Endothelial cell of umbilical vein (primary cell): Measurements from ENCODE around the gene KCNG2. TPM values are rescaled to one million over a fixed set of nuclear protein-coding genes. Genes with fewer than 3 reads are reported as not detected.

ENCODE experiments used
- BruUV-seq: library from RNA; stranded (reverse); fragments of 400-500 nt; replicated peaks from 2 replicates; lab custom pipeline; 2021; lab: Mats Ljungman, UMichigan
- CTCF ChIA-PET: fragments of 300-600, 350-600 bp; sonication (Branson Sonifier 250); formaldehyde crosslinking; loops from one replicate; lab custom pipeline; 2021; ENCODE audit warnings: antibody characterized with exemption, inconsistent platforms; lab: Charles Lee
- POLR2A ChIA-PET: fragments of 300-600, 350-600 bp; sonication (Branson Sonifier 250); formaldehyde crosslinking; loops from one replicate; lab custom pipeline; 2021; ENCODE audit warnings: antibody characterized with exemption, inconsistent platforms; lab: Charles Lee
- DNase-seq: peaks from one replicate; pipeline ENCODE4 v3.0.0-alpha.2; 2011; ENCODE audit warnings: low read depth, low spot score
- FAIRE-seq: peaks from 2 replicates; lab custom pipeline; 2011; peaks lifted over from hg19 to GRCh38; lab: Jason Lieb, UNC
- H2AFZ ChIP-seq: 2 replicates; pipeline ENCODE4 v1.6.0; 2012; ENCODE audit warnings: low read depth, low read length, control low read depth, inconsistent platforms
- H3K27ac ChIP-seq: 2 replicates; pipeline ENCODE4 v1.5.1; 2011; ENCODE audit warnings: low read depth, mild to moderate bottlenecking, control low read depth, low read length, moderate library complexity; ENCODE audit not compliant: insufficient read depth
- H3K27me3 ChIP-seq, 2 experiments: 2 replicates each; pipeline versions ENCODE4 v1.6.0 to v1.6.1; 2011; ENCODE audit warnings: low read length in 2 of 2, mixed read lengths in 1 of 2; ENCODE audit not compliant: control insufficient read depth in 2 of 2, insufficient read depth in 2 of 2
- H3K36me3 ChIP-seq, 2 experiments: 2 replicates in 1 of 2; 3 replicates in 1 of 2; pipeline ENCODE4 v1.5.1; 2011; ENCODE audit warnings: low read length in 2 of 2, mild to moderate bottlenecking in 1 of 2, moderate library complexity in 1 of 2; ENCODE audit not compliant: control insufficient read depth in 2 of 2, insufficient read depth in 2 of 2; ENCODE audit errors: extremely low read depth in 1 of 2
- H3K4me1 ChIP-seq: 3 replicates; pipeline ENCODE4 v1.5.1; 2011; ENCODE audit warnings: mild to moderate bottlenecking, low read length; ENCODE audit not compliant: control insufficient read depth, insufficient read depth; ENCODE audit errors: extremely low read depth
- H3K4me2 ChIP-seq: 2 replicates; pipeline ENCODE4 v1.6.1; 2011; ENCODE audit warnings: low read length, control low read depth, mixed read lengths; ENCODE audit not compliant: insufficient read depth
- H3K4me3 ChIP-seq, 3 experiments: fragments of 200-600 bp in 1 of 3; sonication (generic), shearing (Covaris generic) in 1 of 3; replicated peaks in 1 of 3; 2 replicates each; pipeline ENCODE4 v1.5.1; 2011 to 2016; ENCODE audit warnings: control low read depth in 3 of 3, low read length in 3 of 3, mild to moderate bottlenecking in 2 of 3, inconsistent platforms in 1 of 3, low read depth in 1 of 3, moderate library complexity in 1 of 3; ENCODE audit not compliant: insufficient read depth in 1 of 3
- H3K79me2 ChIP-seq: 2 replicates; pipeline ENCODE4 v1.6.0; 2012; ENCODE audit warnings: low read length, inconsistent platforms; ENCODE audit not compliant: control insufficient read depth, insufficient read depth
- H3K9ac ChIP-seq: replicated peaks from 2 replicates; pipeline ENCODE3; 2011; ENCODE audit warnings: low read length, control low read depth; ENCODE audit not compliant: insufficient read depth; ENCODE audit errors: extremely low read depth
- H3K9me1 ChIP-seq: replicated peaks from 3 replicates; pipeline ENCODE4 v1.6.0; 2011; ENCODE audit warnings: mild to moderate bottlenecking, low read length; ENCODE audit not compliant: control insufficient read depth, insufficient read depth; ENCODE audit errors: extremely low read depth
- H3K9me3 ChIP-seq: replicated peaks from 2 replicates; pipeline ENCODE4 v1.5.1; 2012; ENCODE audit warnings: low read length, inconsistent platforms; ENCODE audit not compliant: control insufficient read depth, insufficient read depth
- H4K20me1 ChIP-seq: replicated peaks from 2 replicates; pipeline ENCODE3; 2011; ENCODE audit warnings: mild to moderate bottlenecking, low read length; ENCODE audit not compliant: control insufficient read depth, insufficient read depth; ENCODE audit errors: extremely low read depth
- EZH2 ChIP-seq: IDR thresholded peaks from 2 replicates; pipeline ENCODE4 v1.6.1; 2012; ENCODE audit warnings: borderline replicate concordance, low read depth, mild to moderate bottlenecking, moderate library complexity, low read length, inconsistent platforms; ENCODE audit not compliant: severe bottlenecking
- GATA2 ChIP-seq: IDR thresholded peaks from 2 replicates; pipeline ENCODE4 v1.7.0; 2011; ENCODE audit warnings: low read depth, mild to moderate bottlenecking, moderate library complexity, mixed read lengths, low read length; ENCODE audit not compliant: insufficient read length, insufficient read depth
- JUN ChIP-seq: IDR thresholded peaks from 2 replicates; pipeline ENCODE4 v1.6.1; 2011; ENCODE audit warnings: borderline replicate concordance, low read depth; ENCODE audit not compliant: insufficient read length, insufficient read depth
- POLR2A ChIP-seq: IDR thresholded peaks from 2 replicates; pipeline ENCODE4 v1.6.1; 2012; ENCODE audit warnings: low read depth, mild to moderate bottlenecking, control low read depth, low read length
- POLR2AphosphoS5 ChIP-seq: IDR thresholded peaks from 2 replicates; pipeline ENCODE4 v1.6.1; 2012; ENCODE audit warnings: low read depth, mild to moderate bottlenecking, control low read depth, low read length, moderate library complexity; ENCODE audit not compliant: insufficient read depth
- dilution Hi-C: fragments of 300-500 bp; cut with MboI; formaldehyde crosslinking; loops from one replicate; pipeline ENCODE4 v1.15.0; 2019; ENCODE audit warnings: low sequenced_read_pairs; ENCODE audit not compliant: extremely low pct_ligation_motif_present
- intact Hi-C: fragments of 100-400 bp; cut with micrococcal nuclease; formaldehyde crosslinking; loops from one replicate; pipeline ENCODE4 v1.10.0; 2022
- polyA plus RNA-seq, 4 experiments: library from polyadenylated mRNA; depleted of rRNA in 3 of 4; stranded (reverse) in 3 of 4; unstranded in 1 of 4; fragments of >200 nt; gene quantifications; 2 replicates each; pipeline versions ENCODE4 v1.2.1 to v1.2.3, GENCODE V29; 2011 to 2012; ENCODE audit warnings: missing spikeins in 1 of 4
- total RNA-seq: library from RNA; stranded (reverse); gene quantifications from 2 replicates; pipeline ENCODE4 v1.2.3, GENCODE V29; 2021
- TF ChIP-seq, protein P1 (sequence below), 2 donors: IDR thresholded peaks; 1 replicate in 1 of 2; 2 replicates in 1 of 2; pipeline ENCODE4 v1.5.1; 2011; ENCODE audit warnings: low read length in 2 of 2, mild to moderate bottlenecking in 2 of 2, moderate library complexity in 2 of 2, control low read depth in 1 of 2, inconsistent platforms in 1 of 2, low read depth in 1 of 2; ENCODE audit not compliant: insufficient read depth in 1 of 2; ENCODE audit errors: extremely low read depth in 1 of 2
- TF ChIP-seq, protein P2 (sequence below): IDR thresholded peaks from 2 replicates; pipeline ENCODE4 v1.6.1; 2011; ENCODE audit not compliant: insufficient read depth, insufficient read length

The KCNG2 gene
- total and polyA plus RNA-seq, 2 donors (not counting 3 experiments of a cell fraction or from before 2014, with no cell fraction given) = not detected

DNA sequence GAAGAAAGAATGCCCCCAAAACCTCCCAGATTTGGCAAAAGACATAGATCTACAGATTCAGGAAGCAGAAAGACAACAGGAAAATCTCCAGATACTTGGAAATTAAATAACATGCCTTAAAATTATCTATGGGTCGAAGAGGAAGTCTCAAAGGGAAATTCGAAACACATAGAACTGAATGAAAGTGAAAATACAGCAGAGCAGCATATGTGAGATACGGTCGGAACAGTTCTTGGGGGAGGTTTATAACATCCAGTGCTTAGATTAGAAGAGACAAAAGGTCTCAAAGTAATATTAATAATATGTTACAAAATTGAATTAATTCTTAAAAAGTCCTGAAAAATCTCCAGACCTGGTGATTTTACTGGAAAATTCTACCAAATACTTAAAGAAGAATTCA is 14.3 kb downstream of the KCNG2 start:
- H3K4me2 ChIP-seq = no peak overlapping the region
- H3K9me3 ChIP-seq = no peaks in the 10 kb centered on the region
- no peaks in the 10 kb centered on the region for H3K9me1 ChIP-seq
- no peak for DNase-seq
- no peak overlapping the region for H2AFZ ChIP-seq
- H3K9ac ChIP-seq = no peak overlapping the region
- no peaks in the 10 kb centered on the region for H3K36me3 ChIP-seq
- TF ChIP-seq POLR2AphosphoS5 = no peak
- TF ChIP-seq JUN = no peak
- TF ChIP-seq, protein P1, sequence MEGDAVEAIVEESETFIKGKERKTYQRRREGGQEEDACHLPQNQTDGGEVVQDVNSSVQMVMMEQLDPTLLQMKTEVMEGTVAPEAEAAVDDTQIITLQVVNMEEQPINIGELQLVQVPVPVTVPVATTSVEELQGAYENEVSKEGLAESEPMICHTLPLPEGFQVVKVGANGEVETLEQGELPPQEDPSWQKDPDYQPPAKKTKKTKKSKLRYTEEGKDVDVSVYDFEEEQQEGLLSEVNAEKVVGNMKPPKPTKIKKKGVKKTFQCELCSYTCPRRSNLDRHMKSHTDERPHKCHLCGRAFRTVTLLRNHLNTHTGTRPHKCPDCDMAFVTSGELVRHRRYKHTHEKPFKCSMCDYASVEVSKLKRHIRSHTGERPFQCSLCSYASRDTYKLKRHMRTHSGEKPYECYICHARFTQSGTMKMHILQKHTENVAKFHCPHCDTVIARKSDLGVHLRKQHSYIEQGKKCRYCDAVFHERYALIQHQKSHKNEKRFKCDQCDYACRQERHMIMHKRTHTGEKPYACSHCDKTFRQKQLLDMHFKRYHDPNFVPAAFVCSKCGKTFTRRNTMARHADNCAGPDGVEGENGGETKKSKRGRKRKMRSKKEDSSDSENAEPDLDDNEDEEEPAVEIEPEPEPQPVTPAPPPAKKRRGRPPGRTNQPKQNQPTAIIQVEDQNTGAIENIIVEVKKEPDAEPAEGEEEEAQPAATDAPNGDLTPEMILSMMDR (IDR thresholded peaks at IDR 0.05; ENCODE audit: extremely low read depth in 1 of 2, insufficient read depth in 1 of 2, low read depth in 1 of 2, low read length in 2 of 2) = no peak
- TF ChIP-seq GATA2 = no peak
- TF ChIP-seq, protein P2, sequence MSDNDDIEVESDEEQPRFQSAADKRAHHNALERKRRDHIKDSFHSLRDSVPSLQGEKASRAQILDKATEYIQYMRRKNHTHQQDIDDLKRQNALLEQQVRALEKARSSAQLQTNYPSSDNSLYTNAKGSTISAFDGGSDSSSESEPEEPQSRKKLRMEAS = no peak
- TF ChIP-seq POLR2A = no peak
- no peak for TF ChIP-seq EZH2
- dilution Hi-C loops (no loop called here), intact Hi-C loops (no loop called here)
- CTCF ChIA-PET = no interaction called here
- POLR2A ChIA-PET = no interaction called here
- peaks cover 0 to 2% of the 10 kb centered on the region in 2 experiments for H3K27me3 ChIP-seq
- FAIRE-seq = no peak
- no peak overlapping the region for H3K4me3 ChIP-seq
- H3K4me1 ChIP-seq = no peaks in the 10 kb centered on the region
- no peak overlapping the region for H3K27ac ChIP-seq
- no peaks in the 10 kb centered on the region for H3K79me2 ChIP-seq
- H4K20me1 ChIP-seq = no peaks in the 10 kb centered on the region
- no TSS peak for BruUV-seq
